T-helper 1 cell treated with Interleukin-12 subunit alpha and Interleukin-12 subunit beta and Interleukin-4 antibody, amounts not matched to agents 30 μg/mL and 1 μg/mL, for 36 hours (primary cell): Measurements from ENCODE around the gene SRSF3.
"Not testable (repeated sequence)": the region's sequence is repeated elsewhere in the genome, so short reads cannot be mapped to it uniquely, and the experiment has no call there.

Experiments
- H3K27ac Mint-ChIP-seq: one replicate; pipeline ENCODE4 v1.8.0; 2021; ENCODE audit warnings: mild to moderate bottlenecking, mixed read lengths
- H3K27me3 Mint-ChIP-seq: one replicate; pipeline ENCODE4 v1.8.0; 2021; ENCODE audit warnings: low read depth, mixed read lengths
- H3K36me3 Mint-ChIP-seq: one replicate; pipeline ENCODE4 v1.8.0; 2021; ENCODE audit warnings: low read depth, mixed read lengths
- H3K4me1 Mint-ChIP-seq: one replicate; pipeline ENCODE4 v1.8.0; 2021; ENCODE audit warnings: low read depth, mixed read lengths
- H3K4me3 Mint-ChIP-seq: one replicate; pipeline ENCODE4 v1.8.0; 2021; ENCODE audit warnings: mild to moderate bottlenecking, moderate library complexity, mixed read lengths
- H3K9me3 Mint-ChIP-seq: one replicate; pipeline ENCODE4 v1.8.0; 2021; ENCODE audit warnings: mixed read lengths

Gene SRSF3

GRCh38 chr6:36593569-36594028, 563 bp upstream of the SRSF3 start:
- Mint-ChIP-seq H3K27ac (peak overlapping the region; percentile 100), H3K36me3 (peaks cover 41% of the 10 kb centered on the region), H3K4me3 (peak overlapping the region; percentile 99), H3K27me3 (peaks cover 4% of the 10 kb centered on the region), H3K4me1 (peaks cover 22% of the 10 kb centered on the region), H3K9me3 (no peaks in the 10 kb centered on the region)

GRCh38 chr6:36594816-36595643, 868 bp downstream of the SRSF3 start:
- Mint-ChIP-seq H3K4me1 (peaks cover 34% of the 10 kb centered on the region), H3K36me3 (peaks cover 54% of the 10 kb centered on the region), H3K4me3 (peak overlapping the region; percentile 99), H3K27me3 (peaks cover 4% of the 10 kb centered on the region), H3K27ac (peak overlapping the region; percentile 100), H3K9me3 (no peaks in the 10 kb centered on the region)

- no peaks in the 10 kb centered on the region for H3K9me3 Mint-ChIP-seq
- peak overlapping the region; percentile 99 for H3K4me3 Mint-ChIP-seq
- H3K36me3 Mint-ChIP-seq: peaks cover 65% of the 10 kb centered on the region
- H3K4me1 Mint-ChIP-seq: peaks cover 41% of the 10 kb centered on the region
- H3K27me3 Mint-ChIP-seq: peaks cover 4% of the 10 kb centered on the region
- peak overlapping the region; percentile 100 for H3K27ac Mint-ChIP-seq
Measured at GRCh38 chr6:36596356-36596755, 2.2 kb downstream of the SRSF3 start.

- H3K27me3 Mint-ChIP-seq: peaks cover 4% of the 10 kb centered on the region
- peak overlapping the region; percentile 99 for H3K4me3 Mint-ChIP-seq
- peak overlapping the region; percentile 50 for H3K27ac Mint-ChIP-seq
- H3K36me3 Mint-ChIP-seq: peaks cover 76% of the 10 kb centered on the region
- H3K4me1 Mint-ChIP-seq: peaks cover 50% of the 10 kb centered on the region
- no peaks in the 10 kb centered on the region for H3K9me3 Mint-ChIP-seq
Measured at GRCh38 chr6:36597775-36598174, 3.6 kb downstream of the SRSF3 start.

DNA sequence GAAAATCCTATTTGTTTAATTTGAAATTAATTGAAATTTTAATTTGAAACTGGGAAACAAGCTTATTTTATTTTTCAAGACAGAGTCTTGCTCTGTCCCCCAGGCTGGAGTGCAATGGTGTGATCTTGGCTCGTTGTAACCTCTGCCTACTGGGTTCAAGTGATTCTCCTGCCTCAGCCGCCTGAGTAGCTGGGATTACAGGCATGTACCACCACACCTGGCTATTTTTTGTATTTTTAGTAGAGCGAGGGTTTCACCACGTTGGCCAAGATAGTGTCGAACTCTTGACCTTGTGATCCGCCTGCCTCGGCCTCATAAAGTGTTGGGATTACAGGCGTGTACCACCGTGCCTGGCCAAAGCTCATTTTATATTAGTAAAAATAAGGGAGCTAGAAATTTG, 4.2 kb downstream of the SRSF3 start:
- peaks cover 52% of the 10 kb centered on the region for H3K4me1 Mint-ChIP-seq
- peak overlapping the region; percentile 99 for H3K4me3 Mint-ChIP-seq
- no peaks in the 10 kb centered on the region for H3K9me3 Mint-ChIP-seq
- peaks cover 79% of the 10 kb centered on the region for H3K36me3 Mint-ChIP-seq
- peak overlapping the region; percentile 34 for H3K27ac Mint-ChIP-seq
- peaks cover 4% of the 10 kb centered on the region for H3K27me3 Mint-ChIP-seq

GRCh38 chr6:36598739-36599318, 4.7 kb downstream of the SRSF3 start:
- Mint-ChIP-seq H3K36me3 (peaks cover 84% of the 10 kb centered on the region), H3K9me3 (no peaks in the 10 kb centered on the region), H3K4me1 (peaks cover 53% of the 10 kb centered on the region), H3K27ac (peak overlapping the region; percentile 34), H3K4me3 (peak overlapping the region; percentile 99), H3K27me3 (peaks cover 4% of the 10 kb centered on the region)

DNA sequence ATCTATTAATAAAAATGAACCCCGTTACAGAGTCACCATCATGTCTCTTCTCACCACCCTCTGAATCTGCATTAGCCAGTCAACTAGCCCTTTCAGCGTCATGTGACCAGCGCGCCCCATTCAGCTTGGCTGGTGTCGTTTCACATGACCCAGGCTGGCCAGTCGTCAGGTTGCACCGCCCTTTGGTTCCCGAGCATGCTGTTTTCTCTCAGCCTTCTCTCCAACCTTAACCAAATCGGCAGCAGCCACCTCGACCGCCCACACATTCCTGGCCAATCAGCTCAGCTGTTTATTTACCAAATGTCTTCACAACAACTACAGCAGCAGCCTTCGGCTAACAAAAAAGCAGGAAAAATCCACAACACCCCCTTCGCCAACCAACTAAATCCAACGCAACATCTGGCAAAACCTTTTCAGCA, 5.6 kb downstream of the SRSF3 start:
- Mint-ChIP-seq H3K4me1 (peaks cover 58% of the 10 kb centered on the region), H3K27me3 (no peaks in the 10 kb centered on the region), H3K4me3 (peak overlapping the region; percentile 99), H3K9me3 (no peaks in the 10 kb centered on the region), H3K36me3 (peaks cover 88% of the 10 kb centered on the region), H3K27ac (peak overlapping the region; percentile 82)

DNA sequence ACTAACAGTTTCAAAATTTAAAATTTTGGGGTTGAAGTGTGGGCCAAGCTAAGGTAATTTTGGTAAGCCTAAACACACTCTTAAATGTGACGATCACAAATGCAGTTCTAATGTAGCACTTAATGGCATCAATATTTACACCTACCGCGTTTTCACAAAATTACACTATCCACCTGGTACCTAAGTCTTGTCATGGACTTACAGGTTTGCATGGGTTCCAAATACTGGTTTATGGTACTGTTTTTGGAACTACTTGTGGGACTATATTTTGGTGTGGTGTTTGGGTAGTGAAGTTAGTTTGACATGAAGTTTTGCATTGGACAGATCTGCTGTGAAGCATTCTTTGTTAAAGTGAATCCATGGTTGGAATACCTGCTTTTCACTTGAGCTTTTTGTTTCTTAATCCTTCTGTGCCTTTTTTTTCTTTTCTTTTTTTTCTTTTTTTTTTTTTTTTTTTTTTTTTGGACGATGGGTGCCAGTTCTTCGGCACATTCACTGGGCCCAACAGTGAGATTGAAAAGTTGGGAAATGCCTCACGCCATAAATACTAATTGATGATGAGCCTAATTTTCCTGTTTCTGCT, 6.5 kb downstream of the SRSF3 start:
- Mint-ChIP-seq H3K9me3 (no peaks in the 10 kb centered on the region), H3K27me3 (no peaks in the 10 kb centered on the region), H3K4me1 (peaks cover 61% of the 10 kb centered on the region), H3K36me3 (peaks cover 86% of the 10 kb centered on the region), H3K27ac (peak overlapping the region; percentile 55), H3K4me3 (peak overlapping the region; percentile 99)

DNA sequence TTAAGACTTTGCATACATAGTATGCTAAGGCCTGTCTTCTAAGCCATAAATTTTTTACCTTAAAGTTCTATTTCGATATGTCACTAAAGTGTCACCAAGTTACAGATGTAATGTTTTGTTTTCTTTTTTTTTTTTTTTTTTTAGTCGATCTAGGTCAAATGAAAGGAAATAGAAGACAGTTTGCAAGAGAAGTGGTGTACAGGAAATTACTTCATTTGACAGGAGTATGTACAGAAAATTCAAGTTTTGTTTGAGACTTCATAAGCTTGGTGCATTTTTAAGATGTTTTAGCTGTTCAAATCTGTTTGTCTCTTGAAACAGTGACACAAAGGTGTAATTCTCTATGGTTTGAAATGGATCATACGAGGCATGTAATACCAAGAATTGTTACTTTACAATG, 7.7 kb downstream of the SRSF3 start:
- not testable (repeated sequence) for H3K27me3 Mint-ChIP-seq, H3K9me3 Mint-ChIP-seq
- Mint-ChIP-seq H3K4me3 (peak overlapping the region; percentile 60), H3K4me1 (peaks cover 62% of the 10 kb centered on the region), H3K36me3 (peaks cover 79% of the 10 kb centered on the region), H3K27ac (peak overlapping the region; percentile 82)

DNA sequence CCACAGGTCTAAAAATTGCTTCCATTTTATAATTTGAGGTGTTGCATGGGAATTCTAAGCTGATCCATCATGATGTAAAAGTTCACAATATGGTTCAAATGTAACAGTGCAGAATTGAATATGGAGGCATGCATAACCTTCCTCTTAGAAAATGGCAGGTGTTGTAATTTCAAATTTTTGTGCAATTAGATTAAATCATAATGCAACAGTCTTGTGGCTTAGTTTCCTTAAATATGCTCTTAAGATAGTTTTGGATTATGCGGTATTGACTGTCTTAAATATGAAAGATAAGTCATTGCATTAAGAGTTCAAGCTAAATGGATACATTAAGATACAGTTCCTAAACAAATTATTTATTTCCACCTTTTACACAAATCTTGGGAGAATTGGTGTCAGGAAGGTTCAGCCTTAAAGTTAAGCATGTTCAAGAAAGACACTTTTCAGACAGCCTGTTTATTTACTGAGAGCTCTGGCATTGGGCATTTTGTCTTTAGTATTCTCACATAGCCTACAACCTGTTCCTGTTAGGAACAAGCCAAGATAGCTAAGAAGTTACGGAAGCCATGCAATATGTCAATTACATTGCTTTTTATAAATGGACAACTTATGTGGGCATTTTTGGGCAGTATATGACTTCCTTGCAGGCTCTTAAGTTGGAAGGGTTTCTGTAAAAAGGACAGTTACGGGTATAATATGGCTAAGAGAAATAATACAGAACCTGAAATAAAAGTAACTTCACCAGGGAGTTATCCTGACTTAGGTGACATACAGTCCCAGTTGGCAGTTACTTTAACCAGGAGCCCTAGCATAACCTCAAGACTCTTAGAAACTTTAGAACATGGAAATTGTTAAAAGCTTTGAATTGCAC, 9.3 kb downstream of the SRSF3 start:
- H3K4me1 Mint-ChIP-seq: peaks cover 61% of the 10 kb centered on the region
- no peaks in the 10 kb centered on the region for H3K27me3 Mint-ChIP-seq
- H3K9me3 Mint-ChIP-seq: no peaks in the 10 kb centered on the region
- H3K27ac Mint-ChIP-seq: no peak overlapping the region
- no peak overlapping the region for H3K4me3 Mint-ChIP-seq
- H3K36me3 Mint-ChIP-seq: peaks cover 75% of the 10 kb centered on the region

DNA sequence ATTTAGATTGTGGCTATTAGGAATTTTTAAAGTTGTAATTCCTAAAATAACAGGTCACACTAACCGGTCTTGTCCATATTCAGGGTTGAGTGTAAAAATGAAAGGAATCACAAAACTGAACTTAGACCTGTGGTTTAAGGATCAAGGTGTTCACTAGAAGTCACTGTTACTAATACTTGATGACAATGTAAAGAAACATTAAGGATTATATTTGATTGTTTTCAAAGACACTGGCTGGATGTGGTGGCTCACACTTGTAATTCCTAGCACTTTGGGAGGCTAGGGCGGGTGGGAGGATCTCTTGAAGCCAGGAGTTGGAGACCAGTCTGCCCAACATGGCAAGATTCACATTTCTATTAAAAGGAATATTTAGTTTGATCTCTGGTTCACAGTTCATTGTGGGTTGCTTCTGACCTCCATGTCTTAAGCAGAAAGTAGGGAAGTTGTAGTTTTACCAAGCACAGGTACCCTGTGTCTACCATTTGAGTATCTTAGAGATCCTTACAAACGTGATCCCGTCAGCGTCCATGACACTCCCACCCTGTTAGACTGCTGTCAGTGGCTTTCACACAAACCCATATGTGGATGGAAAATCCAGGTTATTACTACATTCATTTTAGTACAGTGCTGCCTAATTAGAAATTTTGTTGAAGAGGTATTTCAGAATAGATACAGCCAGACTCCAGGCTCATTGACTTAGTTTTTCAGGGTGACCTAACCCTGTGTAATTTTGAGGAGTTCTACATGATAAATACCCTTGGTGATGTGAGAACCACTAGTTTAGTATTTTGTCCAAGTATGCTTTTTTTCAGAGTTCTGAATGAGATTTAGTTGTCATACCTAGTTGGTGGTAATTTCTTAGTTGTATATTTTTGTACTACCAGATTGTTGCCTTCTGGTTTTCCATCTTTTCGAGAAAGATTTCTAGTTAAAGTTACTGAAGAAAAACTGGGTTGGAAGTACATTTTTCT, 10.2 kb downstream of the SRSF3 start:
- no peak overlapping the region for H3K27ac Mint-ChIP-seq
- H3K4me1 Mint-ChIP-seq: peaks cover 56% of the 10 kb centered on the region
- no peaks in the 10 kb centered on the region for H3K9me3 Mint-ChIP-seq
- peaks cover 72% of the 10 kb centered on the region for H3K36me3 Mint-ChIP-seq
- no peak overlapping the region for H3K4me3 Mint-ChIP-seq
- no peaks in the 10 kb centered on the region for H3K27me3 Mint-ChIP-seq

GRCh38 chr6:36605143-36605542, 11.0 kb downstream of the SRSF3 start:
- no peak overlapping the region for H3K27ac Mint-ChIP-seq
- no peaks in the 10 kb centered on the region for H3K9me3 Mint-ChIP-seq
- H3K4me3 Mint-ChIP-seq: no peak overlapping the region
- H3K4me1 Mint-ChIP-seq: peaks cover 53% of the 10 kb centered on the region
- H3K36me3 Mint-ChIP-seq: peaks cover 71% of the 10 kb centered on the region
- no peaks in the 10 kb centered on the region for H3K27me3 Mint-ChIP-seq

DNA sequence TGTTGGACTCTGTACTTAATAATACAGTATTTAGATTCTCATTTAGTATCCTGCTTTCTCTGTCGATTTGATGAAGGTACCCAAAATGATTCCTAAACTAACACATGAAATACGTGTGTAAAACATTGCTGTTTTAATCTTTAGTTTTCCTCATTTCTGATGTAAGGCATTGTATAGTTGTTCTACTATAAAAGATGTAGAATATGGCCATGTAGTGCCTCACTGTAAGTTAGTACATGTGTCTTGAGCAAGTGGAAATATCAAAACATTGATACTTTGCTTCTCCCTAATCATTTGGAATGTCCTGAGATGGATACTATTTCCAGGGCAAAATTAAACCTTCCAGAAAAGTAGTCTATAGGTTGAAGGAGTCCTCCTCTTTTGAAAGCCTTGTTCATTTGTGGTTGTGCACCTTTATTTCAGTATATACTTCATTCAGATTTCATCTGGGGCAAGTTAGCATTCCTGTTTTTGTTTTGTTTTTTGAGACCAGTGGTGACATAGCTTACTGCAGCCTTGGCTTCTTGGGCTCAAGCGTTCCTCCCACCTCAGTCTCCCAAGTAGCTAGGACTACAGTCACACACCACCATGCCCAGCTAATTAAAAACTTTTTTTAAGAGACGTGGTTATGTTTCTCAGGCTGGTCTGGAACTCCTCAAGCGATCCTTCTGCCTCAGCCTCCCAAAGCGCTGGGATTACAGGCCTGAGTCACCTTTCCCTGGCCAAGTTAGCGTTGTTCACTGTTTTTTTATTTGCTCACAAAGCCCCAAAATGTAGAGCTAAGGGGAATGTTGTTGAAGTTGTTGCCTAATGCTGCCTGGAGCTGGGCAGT, 11.6 kb downstream of the SRSF3 start:
- no peak overlapping the region for H3K27ac Mint-ChIP-seq
- H3K4me1 Mint-ChIP-seq: peaks cover 49% of the 10 kb centered on the region
- H3K4me3 Mint-ChIP-seq: no peak overlapping the region
- H3K36me3 Mint-ChIP-seq: peaks cover 69% of the 10 kb centered on the region
- H3K9me3 Mint-ChIP-seq: no peaks in the 10 kb centered on the region
- H3K27me3 Mint-ChIP-seq: no peaks in the 10 kb centered on the region
